HG03039 (cell line): ENCODE results near the gene RFX4.

ENCODE experiments used
- ATAC-seq: cut with Tn5 transposase; IDR thresholded peaks from one replicate; pipeline ENCODE4 v1.9.1; 2021; ENCODE audit warnings: mild to moderate bottlenecking, moderate library complexity; ENCODE audit not compliant: unreplicated experiment

RFX4 gene

DNA sequence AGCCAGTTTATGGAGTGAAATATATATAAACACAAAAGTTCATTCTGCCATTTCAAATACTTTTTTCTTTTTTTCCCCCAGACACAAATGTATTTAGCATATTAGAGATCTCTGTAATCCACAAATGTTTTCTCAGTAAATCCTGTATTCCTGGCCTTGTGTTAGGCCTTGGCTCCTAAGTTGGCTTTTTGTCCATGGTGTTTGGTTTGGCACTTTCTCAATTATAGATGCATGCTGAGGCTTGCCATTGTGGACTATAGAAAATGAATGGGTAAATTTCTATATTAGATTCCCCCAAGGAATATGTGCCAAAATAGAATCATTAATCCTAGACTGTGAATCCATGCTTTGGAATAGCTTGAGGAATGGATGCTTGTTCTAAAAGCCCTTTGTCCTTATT is 208.7 kb downstream of the RFX4 start:
- ATAC-seq: no peak

DNA sequence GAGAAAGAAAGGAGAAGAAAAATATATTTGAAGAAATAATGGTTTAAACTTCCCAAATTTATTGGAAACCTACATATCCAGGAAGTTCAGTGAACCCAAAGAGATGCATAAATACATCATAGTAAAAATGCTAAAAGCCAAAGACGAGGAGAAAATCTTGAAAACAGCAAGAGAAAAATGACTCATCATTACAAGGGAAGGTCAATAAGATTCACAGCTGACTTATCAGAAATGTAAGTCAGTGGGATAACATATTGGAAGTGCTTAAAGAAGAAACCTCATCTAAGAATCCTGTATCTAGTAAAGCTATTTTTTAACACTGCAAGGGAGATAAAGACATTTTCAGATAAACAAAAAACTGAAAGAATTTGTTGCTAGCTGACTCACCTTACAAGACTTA is 211.6 kb downstream of the RFX4 start:
- ATAC-seq: no peak

DNA sequence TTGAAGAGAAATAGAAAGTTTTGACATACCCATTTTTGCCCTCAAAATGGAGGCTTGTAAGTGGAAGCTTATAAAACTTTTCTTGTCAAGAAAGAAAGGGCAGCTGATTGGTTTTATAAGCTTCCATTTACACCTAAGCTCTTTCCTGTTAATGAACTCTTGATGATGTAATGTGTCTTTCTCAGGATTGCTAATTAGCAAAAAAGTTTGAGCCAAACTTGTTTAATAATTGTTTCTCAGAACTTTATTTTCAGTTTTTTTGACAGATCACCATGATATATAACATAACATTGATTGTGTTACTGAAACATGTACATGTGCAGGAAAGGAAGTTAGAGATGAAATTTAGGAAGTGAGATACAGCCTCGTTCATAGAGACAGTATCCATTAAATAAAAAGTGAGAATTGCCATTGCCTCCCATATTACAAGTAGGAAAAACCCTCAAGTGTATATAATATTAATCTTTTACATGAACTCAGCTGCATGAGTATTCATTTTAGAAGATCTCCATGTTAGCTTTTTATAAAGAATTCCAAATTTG is 218.4 kb downstream of the RFX4 start:
- no peak for ATAC-seq

DNA sequence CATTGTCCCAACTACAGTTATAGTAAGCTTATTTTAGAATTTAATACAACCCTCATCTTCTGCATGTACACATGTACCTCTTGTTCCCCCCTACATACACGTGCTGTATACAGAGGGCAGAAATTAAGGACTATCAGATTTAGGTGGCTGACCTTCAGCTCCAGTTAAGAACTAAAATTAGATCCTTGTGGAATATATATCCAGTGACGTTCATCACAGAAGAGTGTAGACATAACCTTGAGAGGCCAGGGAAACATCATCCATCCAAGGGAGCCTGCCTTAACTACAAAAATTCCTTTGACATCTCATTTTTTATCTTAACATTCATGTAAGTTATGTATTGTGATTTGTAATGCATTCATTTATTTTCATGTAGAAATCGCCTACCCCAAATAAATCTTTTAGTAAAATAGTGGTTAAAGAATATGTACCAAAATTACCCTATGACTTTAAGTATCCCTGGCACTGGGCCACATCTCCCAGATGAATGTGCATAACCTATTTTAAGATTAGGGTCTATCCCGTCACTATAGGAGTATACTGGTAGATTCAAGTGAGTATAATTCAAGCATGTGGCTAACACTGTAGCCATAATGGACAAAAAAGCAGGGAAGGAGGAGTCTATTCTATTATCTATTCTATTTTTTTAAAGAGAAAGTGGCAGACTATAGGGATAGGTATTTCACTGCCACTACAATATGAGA is 219.2 kb downstream of the RFX4 start:
- no peak for ATAC-seq

DNA sequence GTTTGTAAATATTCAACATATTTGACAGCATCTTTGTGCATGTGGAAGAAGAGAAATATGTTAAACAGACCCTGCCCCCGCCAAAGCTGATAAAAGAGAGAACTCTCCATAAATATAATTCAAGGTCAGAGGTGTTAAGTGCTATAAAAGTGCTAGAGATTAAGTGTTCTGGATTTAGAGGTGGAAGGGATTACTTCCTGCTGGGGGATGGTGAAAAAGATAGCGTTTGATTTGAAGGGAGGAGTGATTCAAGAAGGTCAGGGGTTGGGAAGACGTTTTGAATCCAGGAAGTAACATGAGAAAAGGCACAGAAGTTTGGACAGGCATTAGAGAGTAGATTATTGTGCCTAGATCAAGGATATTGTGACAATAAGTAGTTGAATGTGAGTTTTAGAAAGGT is 221.9 kb downstream of the RFX4 start:
- no peak for ATAC-seq
